Measurements from ENCODE around the gene ERGIC1. TPM values are rescaled to one million over a fixed set of nuclear protein-coding genes. Genes with fewer than 3 reads are reported as not detected.

Gene ERGIC1
- total and polyA plus RNA-seq, 2 of the 13 experiments (the other 11 are each of a cell fraction or from before 2014, with no cell fraction given) = 78.5 to 184 TPM

DNA sequence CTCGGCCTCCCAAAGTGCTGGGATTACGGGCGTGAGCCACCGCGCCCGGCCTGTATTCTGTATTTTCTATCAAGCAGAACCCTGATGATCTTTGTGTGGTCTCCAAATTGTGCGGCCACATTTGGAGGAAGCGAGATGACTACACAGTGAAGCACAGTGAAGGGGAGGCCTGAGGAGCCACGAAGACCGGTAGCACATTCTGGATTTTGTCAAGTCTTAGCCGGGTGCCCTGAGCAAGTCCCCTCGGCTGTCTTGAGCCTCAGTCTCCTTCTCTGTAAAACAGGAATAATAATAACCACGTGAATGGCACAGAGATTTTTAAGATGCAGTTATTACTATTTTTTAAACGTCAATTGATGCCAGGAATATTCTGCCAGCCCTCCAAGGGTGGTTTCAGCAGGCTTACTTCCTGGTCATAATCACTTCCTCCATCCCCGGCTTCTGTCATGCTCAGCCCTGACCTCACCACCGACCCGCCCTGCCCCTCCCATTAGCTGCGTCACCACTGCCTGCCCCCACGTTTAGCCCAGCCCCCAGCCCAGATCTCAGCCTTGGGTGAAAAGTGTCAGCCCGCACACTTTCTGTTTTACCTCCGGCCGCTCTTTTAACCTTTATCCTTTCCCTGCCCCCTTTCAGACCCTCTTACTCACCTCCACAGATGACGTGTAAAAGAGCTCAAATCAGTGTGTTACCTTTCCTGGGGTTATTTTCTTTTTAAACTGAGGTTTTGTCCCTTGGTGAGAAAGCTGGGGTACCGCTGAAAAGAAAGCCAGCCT is 27.0 kb upstream of the ERGIC1 start (continued):
- TF ChIP-seq, protein P1, sequence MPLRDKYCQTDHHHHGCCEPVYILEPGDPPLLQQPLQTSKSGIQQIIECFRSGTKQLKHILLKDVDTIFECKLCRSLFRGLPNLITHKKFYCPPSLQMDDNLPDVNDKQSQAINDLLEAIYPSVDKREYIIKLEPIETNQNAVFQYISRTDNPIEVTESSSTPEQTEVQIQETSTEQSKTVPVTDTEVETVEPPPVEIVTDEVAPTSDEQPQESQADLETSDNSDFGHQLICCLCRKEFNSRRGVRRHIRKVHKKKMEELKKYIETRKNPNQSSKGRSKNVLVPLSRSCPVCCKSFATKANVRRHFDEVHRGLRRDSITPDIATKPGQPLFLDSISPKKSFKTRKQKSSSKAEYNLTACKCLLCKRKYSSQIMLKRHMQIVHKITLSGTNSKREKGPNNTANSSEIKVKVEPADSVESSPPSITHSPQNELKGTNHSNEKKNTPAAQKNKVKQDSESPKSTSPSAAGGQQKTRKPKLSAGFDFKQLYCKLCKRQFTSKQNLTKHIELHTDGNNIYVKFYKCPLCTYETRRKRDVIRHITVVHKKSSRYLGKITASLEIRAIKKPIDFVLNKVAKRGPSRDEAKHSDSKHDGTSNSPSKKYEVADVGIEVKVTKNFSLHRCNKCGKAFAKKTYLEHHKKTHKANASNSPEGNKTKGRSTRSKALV (CRISPR knock-in tag; IDR thresholded peaks at IDR 0.05) = no peak
- peak; percentile 60 for TF ChIP-seq PHF21A (CRISPR knock-in tag; IDR thresholded peaks at IDR 0.05)
- TF ChIP-seq, protein P2, sequence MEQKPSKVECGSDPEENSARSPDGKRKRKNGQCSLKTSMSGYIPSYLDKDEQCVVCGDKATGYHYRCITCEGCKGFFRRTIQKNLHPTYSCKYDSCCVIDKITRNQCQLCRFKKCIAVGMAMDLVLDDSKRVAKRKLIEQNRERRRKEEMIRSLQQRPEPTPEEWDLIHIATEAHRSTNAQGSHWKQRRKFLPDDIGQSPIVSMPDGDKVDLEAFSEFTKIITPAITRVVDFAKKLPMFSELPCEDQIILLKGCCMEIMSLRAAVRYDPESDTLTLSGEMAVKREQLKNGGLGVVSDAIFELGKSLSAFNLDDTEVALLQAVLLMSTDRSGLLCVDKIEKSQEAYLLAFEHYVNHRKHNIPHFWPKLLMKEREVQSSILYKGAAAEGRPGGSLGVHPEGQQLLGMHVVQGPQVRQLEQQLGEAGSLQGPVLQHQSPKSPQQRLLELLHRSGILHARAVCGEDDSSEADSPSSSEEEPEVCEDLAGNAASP (CRISPR knock-in tag; IDR thresholded peaks at IDR 0.05; ENCODE audit: borderline replicate concordance) = 0 out of 2 replicates have a peak, but pooled peaks have one; percentile 46
- TF ChIP-seq, protein P3, sequence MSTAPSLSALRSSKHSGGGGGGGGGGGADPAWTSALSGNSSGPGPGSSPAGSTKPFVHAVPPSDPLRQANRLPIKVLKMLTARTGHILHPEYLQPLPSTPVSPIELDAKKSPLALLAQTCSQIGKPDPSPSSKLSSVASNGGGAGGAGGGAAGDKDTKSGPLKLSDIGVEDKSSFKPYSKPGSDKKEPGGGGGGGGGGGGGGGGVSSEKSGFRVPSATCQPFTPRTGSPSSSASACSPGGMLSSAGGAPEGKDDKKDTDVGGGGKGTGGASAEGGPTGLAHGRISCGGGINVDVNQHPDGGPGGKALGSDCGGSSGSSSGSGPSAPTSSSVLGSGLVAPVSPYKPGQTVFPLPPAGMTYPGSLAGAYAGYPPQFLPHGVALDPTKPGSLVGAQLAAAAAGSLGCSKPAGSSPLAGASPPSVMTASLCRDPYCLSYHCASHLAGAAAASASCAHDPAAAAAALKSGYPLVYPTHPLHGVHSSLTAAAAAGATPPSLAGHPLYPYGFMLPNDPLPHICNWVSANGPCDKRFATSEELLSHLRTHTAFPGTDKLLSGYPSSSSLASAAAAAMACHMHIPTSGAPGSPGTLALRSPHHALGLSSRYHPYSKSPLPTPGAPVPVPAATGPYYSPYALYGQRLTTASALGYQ (CRISPR knock-in tag; IDR thresholded peaks at IDR 0.05) = no peak
- TF ChIP-seq EZH2 (conservative IDR thresholded peaks at IDR 0.05; ENCODE audit: low read depth, low read length) = no peak
- no peak for TF ChIP-seq SRF (IDR thresholded peaks at IDR 0.05; ENCODE audit: low read depth, low read length)
- 0 out of 2 replicates have a peak, but pooled peaks have one; percentile 25 for TF ChIP-seq ZNF746 (CRISPR knock-in tag; IDR thresholded peaks at IDR 0.05)
- TF ChIP-seq THAP11 (CRISPR knock-in tag; IDR thresholded peaks at IDR 0.05) = peak; percentile 25; the same call in 1 of the 2 replicates
- TF ChIP-seq ZNF652 (CRISPR knock-in tag; IDR thresholded peaks at IDR 0.05; ENCODE audit: borderline replicate concordance, low read depth) = peak; percentile 52; the same call in 1 of the 2 replicates
- TF ChIP-seq ELF3 (CRISPR knock-in tag; IDR thresholded peaks at IDR 0.05) = peak; percentile 98
- TF ChIP-seq POLR2AphosphoS5 (IDR thresholded peaks at IDR 0.05; ENCODE audit: low read depth, low read length) = peak; percentile 67
- TF ChIP-seq ZNF331 (CRISPR knock-in tag; IDR thresholded peaks at IDR 0.05) = 0 out of 2 replicates have a peak, but pooled peaks have one; percentile 20
- TF ChIP-seq GATAD2A (CRISPR knock-in tag; IDR thresholded peaks at IDR 0.05) = peak; percentile 25; the same call in 1 of the 2 replicates
- TF ChIP-seq CAMTA2 (CRISPR knock-in tag; IDR thresholded peaks at IDR 0.05; ENCODE audit: borderline replicate concordance) = no peak
- TF ChIP-seq, protein P4, sequence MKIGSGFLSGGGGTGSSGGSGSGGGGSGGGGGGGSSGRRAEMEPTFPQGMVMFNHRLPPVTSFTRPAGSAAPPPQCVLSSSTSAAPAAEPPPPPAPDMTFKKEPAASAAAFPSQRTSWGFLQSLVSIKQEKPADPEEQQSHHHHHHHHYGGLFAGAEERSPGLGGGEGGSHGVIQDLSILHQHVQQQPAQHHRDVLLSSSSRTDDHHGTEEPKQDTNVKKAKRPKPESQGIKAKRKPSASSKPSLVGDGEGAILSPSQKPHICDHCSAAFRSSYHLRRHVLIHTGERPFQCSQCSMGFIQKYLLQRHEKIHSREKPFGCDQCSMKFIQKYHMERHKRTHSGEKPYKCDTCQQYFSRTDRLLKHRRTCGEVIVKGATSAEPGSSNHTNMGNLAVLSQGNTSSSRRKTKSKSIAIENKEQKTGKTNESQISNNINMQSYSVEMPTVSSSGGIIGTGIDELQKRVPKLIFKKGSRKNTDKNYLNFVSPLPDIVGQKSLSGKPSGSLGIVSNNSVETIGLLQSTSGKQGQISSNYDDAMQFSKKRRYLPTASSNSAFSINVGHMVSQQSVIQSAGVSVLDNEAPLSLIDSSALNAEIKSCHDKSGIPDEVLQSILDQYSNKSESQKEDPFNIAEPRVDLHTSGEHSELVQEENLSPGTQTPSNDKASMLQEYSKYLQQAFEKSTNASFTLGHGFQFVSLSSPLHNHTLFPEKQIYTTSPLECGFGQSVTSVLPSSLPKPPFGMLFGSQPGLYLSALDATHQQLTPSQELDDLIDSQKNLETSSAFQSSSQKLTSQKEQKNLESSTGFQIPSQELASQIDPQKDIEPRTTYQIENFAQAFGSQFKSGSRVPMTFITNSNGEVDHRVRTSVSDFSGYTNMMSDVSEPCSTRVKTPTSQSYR (CRISPR knock-in tag; IDR thresholded peaks at IDR 0.05; ENCODE audit: borderline replicate concordance) = peak; percentile 12; the same call in 1 of the 2 replicates
- TF ChIP-seq ZNF12 (CRISPR knock-in tag; IDR thresholded peaks at IDR 0.05) = no peak
- peak; percentile 37; the same call in 1 of the 2 replicates for TF ChIP-seq ZNF556 (CRISPR knock-in tag; IDR thresholded peaks at IDR 0.05; ENCODE audit: borderline replicate concordance)
- TF ChIP-seq, protein P5, sequence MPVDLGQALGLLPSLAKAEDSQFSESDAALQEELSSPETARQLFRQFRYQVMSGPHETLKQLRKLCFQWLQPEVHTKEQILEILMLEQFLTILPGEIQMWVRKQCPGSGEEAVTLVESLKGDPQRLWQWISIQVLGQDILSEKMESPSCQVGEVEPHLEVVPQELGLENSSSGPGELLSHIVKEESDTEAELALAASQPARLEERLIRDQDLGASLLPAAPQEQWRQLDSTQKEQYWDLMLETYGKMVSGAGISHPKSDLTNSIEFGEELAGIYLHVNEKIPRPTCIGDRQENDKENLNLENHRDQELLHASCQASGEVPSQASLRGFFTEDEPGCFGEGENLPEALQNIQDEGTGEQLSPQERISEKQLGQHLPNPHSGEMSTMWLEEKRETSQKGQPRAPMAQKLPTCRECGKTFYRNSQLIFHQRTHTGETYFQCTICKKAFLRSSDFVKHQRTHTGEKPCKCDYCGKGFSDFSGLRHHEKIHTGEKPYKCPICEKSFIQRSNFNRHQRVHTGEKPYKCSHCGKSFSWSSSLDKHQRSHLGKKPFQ (CRISPR knock-in tag; IDR thresholded peaks at IDR 0.05; ENCODE audit: insufficient replicate concordance) = peak; percentile 13
